H1 (cell line): ENCODE data around the gene MTFR1L. TPM values are rescaled to one million over a fixed set of nuclear protein-coding genes. Genes with fewer than 3 reads are reported as not detected.

Experiments
- CTCF ChIA-PET: fragments of 300-600 bp; sonication (Branson Sonifier 250); formaldehyde crosslinking; loops from one replicate; lab custom pipeline; 2021; ENCODE audit not compliant: partially characterized antibody; lab: Charles Lee
- POLR2A ChIA-PET: fragments of 300-600 bp; sonication (Branson Sonifier 250); formaldehyde crosslinking; loops from one replicate; lab custom pipeline; 2021; ENCODE audit warnings: inconsistent platforms; ENCODE audit not compliant: partially characterized antibody; lab: Charles Lee
- DNase-seq, 2 experiments: peaks; one replicate each; pipeline versions ENCODE4 v3.0.0 to v3.0.0-alpha.2; 2010 to 2022; ENCODE audit warnings: low spot score in 2 of 2, low read depth in 1 of 2, mixed read lengths in 1 of 2
- FAIRE-seq: peaks from 2 replicates; lab custom pipeline; 2011; peaks lifted over from hg19 to GRCh38; lab: Jason Lieb, UNC
- H2AFZ ChIP-seq: 2 replicates; pipeline ENCODE4 v1.8.1; 2012; ENCODE audit warnings: low read length, inconsistent platforms
- H2AK5ac ChIP-seq: 2 replicates; pipeline ENCODE4 v1.6.1; 2013; ENCODE audit warnings: low read depth, low read length
- H2BK120ac ChIP-seq: replicated peaks from 2 replicates; pipeline ENCODE3; 2013; ENCODE audit warnings: low read depth, low read length, inconsistent platforms
- H2BK12ac ChIP-seq: 2 replicates; pipeline ENCODE4 v1.6.1; 2013; ENCODE audit warnings: low read depth, low read length
- H2BK15ac ChIP-seq: 2 replicates; pipeline ENCODE4 v1.6.1; 2013; ENCODE audit warnings: low read length
- H2BK20ac ChIP-seq: 2 replicates; pipeline ENCODE4 v1.6.1; 2013; ENCODE audit warnings: low read length
- H2BK5ac ChIP-seq: 2 replicates; pipeline ENCODE4 v1.6.1; 2013; ENCODE audit warnings: low read depth, low read length
- H3K14ac ChIP-seq: 2 replicates; pipeline ENCODE4 v1.6.1; 2013; ENCODE audit warnings: inconsistent platforms; ENCODE audit not compliant: insufficient read length
- H3K18ac ChIP-seq: 2 replicates; pipeline ENCODE4 v1.6.1; 2013; ENCODE audit warnings: low read length; ENCODE audit errors: extremely low read depth
- H3K23ac ChIP-seq: 2 replicates; pipeline ENCODE4 v1.6.1; 2013; ENCODE audit warnings: inconsistent platforms; ENCODE audit not compliant: insufficient read length
- H3K23me2 ChIP-seq: 2 replicates; pipeline ENCODE4 v1.6.1; 2013; ENCODE audit warnings: low read depth, low read length
- H3K27ac ChIP-seq: 2 replicates; pipeline ENCODE4 v1.6.1; 2011; ENCODE audit warnings: low read depth, low read length, inconsistent platforms
- H3K27me3 ChIP-seq, 4 experiments: replicated peaks in 1 of 4; 1 replicate in 1 of 4; 2 replicates in 3 of 4; pipeline versions ENCODE4 v1.6.1 to v1.8.1; 2011 to 2013; ENCODE audit warnings: low read length in 3 of 4, mild to moderate bottlenecking in 3 of 4, inconsistent platforms in 2 of 4, mixed read lengths in 2 of 4, moderate library complexity in 1 of 4; ENCODE audit not compliant: control insufficient read depth in 3 of 4, insufficient read depth in 3 of 4; ENCODE audit errors: extremely low read depth in 1 of 4
- H3K36me3 ChIP-seq, 4 experiments: 2 replicates each; pipeline versions ENCODE4 v1.6.1 to v1.8.1; 2011 to 2013; ENCODE audit warnings: mild to moderate bottlenecking in 4 of 4, low read length in 3 of 4, moderate library complexity in 2 of 4, control low read depth in 1 of 4, inconsistent platforms in 1 of 4; ENCODE audit not compliant: insufficient read depth in 4 of 4, control insufficient read depth in 2 of 4
- H3K4ac ChIP-seq: replicated peaks from 2 replicates; pipeline ENCODE3; 2013; ENCODE audit warnings: low read length, low read depth, mixed read lengths, inconsistent platforms; ENCODE audit not compliant: insufficient read length
- H3K4me1 ChIP-seq, 4 experiments: replicated peaks in 1 of 4; 1 replicate in 1 of 4; 2 replicates in 3 of 4; pipeline versions ENCODE4 v1.6.1 to v1.8.1; 2011 to 2013; ENCODE audit warnings: low read length in 3 of 4, inconsistent platforms in 2 of 4, mixed read lengths in 1 of 4; ENCODE audit not compliant: insufficient read depth in 4 of 4, control insufficient read depth in 3 of 4
- H3K4me2 ChIP-seq, 2 experiments: 2 replicates each; pipeline versions ENCODE4 v1.6.1 to v1.8.1; 2011 to 2013; ENCODE audit warnings: low read depth in 2 of 2, low read length in 2 of 2, control low read depth in 1 of 2, inconsistent platforms in 1 of 2, mild to moderate bottlenecking in 1 of 2; ENCODE audit not compliant: insufficient read depth in 1 of 2
- H3K4me3 ChIP-seq, 4 experiments: fragments of 200-600, 300-600 bp in 1 of 4; sonication (generic), shearing (Covaris generic), sonication (Bioruptor Twin) in 1 of 4; 2 replicates each; pipeline versions ENCODE4 v1.5.1 to v1.8.1; 2011 to 2016; ENCODE audit warnings: low read length in 4 of 4, low read depth in 3 of 4, control low read depth in 2 of 4, inconsistent platforms in 2 of 4, mild to moderate bottlenecking in 2 of 4, mixed read lengths in 1 of 4, moderate library complexity in 1 of 4; ENCODE audit not compliant: insufficient read depth in 2 of 4; ENCODE audit errors: extremely low read depth in 1 of 4
- H3K56ac ChIP-seq: replicated peaks from 2 replicates; pipeline ENCODE3; 2013; ENCODE audit warnings: low read depth, mild to moderate bottlenecking, mixed read lengths, low read length, inconsistent platforms; ENCODE audit not compliant: insufficient read length
- H3K79me1 ChIP-seq: 2 replicates; pipeline ENCODE4 v1.6.1; 2013; ENCODE audit warnings: low read depth, low read length, control low read depth
- H3K79me2 ChIP-seq, 2 experiments: 2 replicates each; pipeline versions ENCODE4 v1.6.1 to v1.8.1; 2012 to 2013; ENCODE audit warnings: low read length in 2 of 2, mild to moderate bottlenecking in 2 of 2, inconsistent platforms in 1 of 2; ENCODE audit not compliant: insufficient read depth in 2 of 2, control insufficient read depth in 1 of 2
- H3K9ac ChIP-seq, 4 experiments: replicated peaks in 1 of 4; 1 replicate in 1 of 4; 2 replicates in 3 of 4; pipeline versions ENCODE4 v1.6.1 to v1.8.1; 2011 to 2013; ENCODE audit warnings: low read depth in 3 of 4, low read length in 3 of 4, control low read depth in 2 of 4, mild to moderate bottlenecking in 2 of 4, moderate library complexity in 2 of 4, inconsistent platforms in 1 of 4; ENCODE audit errors: extremely low read depth in 1 of 4
- H3K9me3 ChIP-seq, 2 experiments: 2 replicates each; pipeline versions ENCODE4 v1.6.1 to v1.8.1; 2012 to 2013; ENCODE audit warnings: mild to moderate bottlenecking in 2 of 2, moderate library complexity in 2 of 2, control low read depth in 1 of 2, inconsistent platforms in 1 of 2, low read depth in 1 of 2, low read length in 1 of 2, mixed read lengths in 1 of 2; ENCODE audit not compliant: insufficient read depth in 2 of 2
- H4K20me1 ChIP-seq, 2 experiments: replicated peaks in 1 of 2; 2 replicates each; pipeline versions ENCODE3 to v1.8.1; 2011 to 2013; ENCODE audit warnings: inconsistent platforms in 2 of 2, low read length in 2 of 2, mild to moderate bottlenecking in 1 of 2; ENCODE audit not compliant: insufficient read depth in 2 of 2, control insufficient read depth in 1 of 2
- H4K5ac ChIP-seq: 2 replicates; pipeline ENCODE4 v1.6.1; 2013; ENCODE audit warnings: low read length, low read depth, mixed read lengths, inconsistent platforms; ENCODE audit not compliant: insufficient read length
- H4K8ac ChIP-seq: 2 replicates; pipeline ENCODE4 v1.8.0; 2013; ENCODE audit warnings: mild to moderate bottlenecking, moderate library complexity, low read length, inconsistent platforms; ENCODE audit not compliant: insufficient read depth; ENCODE audit errors: extremely low read depth
- H4K91ac ChIP-seq: replicated peaks from 2 replicates; pipeline ENCODE3; 2013; ENCODE audit warnings: low read length, mixed read lengths, inconsistent platforms; ENCODE audit not compliant: insufficient read length
- WGBS, 2 experiments: shearing (Covaris generic) in 1 of 2; methylation state at CpG; one replicate each; pipeline versions ENCODE4 v1.1.6 to v1.1.7; 2013 to 2015; ENCODE audit warnings: low lambda C conversion rate in 2 of 2, mixed read lengths in 2 of 2, inconsistent platforms in 1 of 2, low coverage in 1 of 2, missing lambda C conversion rate in 1 of 2; ENCODE audit not compliant: insufficient replicate concordance in 2 of 2, insufficient coverage in 1 of 2, insufficient read length in 1 of 2; ENCODE audit errors: extremely low coverage in 1 of 2, missing lambda C conversion rate in 1 of 2; 5-methylcytosine and 5-hydroxymethylcytosine counted together
- polyA plus RNA-seq, 7 experiments: library from polyadenylated mRNA; depleted of rRNA in 3 of 7; stranded (reverse) in 5 of 7; unstranded in 2 of 7; fragments of >200 nt in 5 of 7; fragments of 200-250 nt in 2 of 7; gene quantifications; 1 replicate in 5 of 7; 2 replicates in 1 of 7; 4 replicates in 1 of 7; pipeline versions ENCODE4 v1.2.1 to v1.2.3, GENCODE V29; 2011 to 2013; ENCODE audit warnings: missing spikeins in 2 of 7, mixed read lengths in 2 of 7
- total RNA-seq: library from RNA; stranded (reverse); fragmentation: NEBNext Ultra II Directional; extraction: Animal tissue kit (Norgen Biotek cat#: 25700); gene quantifications from 2 replicates; pipeline ENCODE4 v1.2.1, GENCODE V29; 2021

MTFR1L gene
- total and polyA plus RNA-seq, 2 of the 8 experiments (the other 6 are each of a cell fraction or from before 2014, with no cell fraction given) = 20.8 to 23.1 TPM

DNA sequence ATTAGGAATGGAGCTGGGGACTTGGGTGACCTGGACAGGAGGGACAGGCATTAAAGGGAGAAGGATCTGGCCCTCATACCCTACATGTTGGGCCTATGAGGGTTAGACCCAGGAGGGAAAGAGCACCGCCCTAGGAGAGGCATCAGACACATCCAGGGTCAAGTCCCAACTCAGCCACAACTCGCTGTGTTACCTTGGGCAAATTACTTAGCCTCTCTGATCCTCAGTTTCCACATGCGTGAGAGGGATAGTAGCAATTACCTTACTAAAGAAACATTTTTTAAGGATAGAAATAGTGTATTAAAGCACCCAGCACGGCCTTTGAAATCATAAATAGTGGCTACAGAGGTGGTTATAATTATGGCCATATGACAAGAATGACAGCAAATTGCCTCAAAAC lies 39.9 kb upstream of the MTFR1L start:
- Histone ChIP-seq H2AK5ac (no peak overlapping the region; the same call in 1 of the 2 replicates), H3K56ac (no peak overlapping the region), H3K27me3 (no peaks in the 10 kb centered on the region; a peak in 1 of 7 replicates), H3K23ac (no peak overlapping the region), H2BK20ac (0 out of 2 replicates have a peak overlapping the region, but pooled peaks have one; percentile 48), H3K27ac (no peak overlapping the region), H2BK15ac (peak overlapping the region; percentile 55; the same call in 1 of the 2 replicates), H3K18ac (peak overlapping the region; percentile 75; the same call in 1 of the 2 replicates), H2BK120ac (no peak overlapping the region), H2BK5ac (no peak overlapping the region; the same call in 1 of the 2 replicates), H2BK12ac (peak overlapping the region; percentile 88; the same call in 1 of the 2 replicates), H3K79me2 (no peaks in the 10 kb centered on the region), H2AFZ (no peak overlapping the region), H3K9me3 (no peaks in the 10 kb centered on the region), H3K14ac (no peak overlapping the region), H3K79me1 (no peaks in the 10 kb centered on the region), H4K91ac (peak overlapping the region; percentile 75), H3K4me1 (peaks cover 6 to 28% (median 24%) of the 10 kb centered on the region in 4 experiments), H4K8ac (no peak overlapping the region), H3K9ac (no peak overlapping the region), H3K4me2 (peak overlapping the region; percentile 22 to 36; a peak in 2 of 4 replicates), H3K36me3 (no peaks in the 10 kb centered on the region; a peak in 1 of 8 replicates), H3K23me2 (no peaks in the 10 kb centered on the region), H3K4me3 (0 out of 8 replicates have a peak overlapping the region, but pooled peaks of 1 of the 4 experiments have one; percentile 0), H3K4ac (peak overlapping the region; percentile 28), H4K20me1 (no peaks in the 10 kb centered on the region), H4K5ac (no peak overlapping the region)
- CTCF ChIA-PET = interaction anchor here (0.7 to 3.9 kb wide), 11 partner anchors 14 to 254 kb away, joined by 3 to 18 read pairs (median 5); no protein-coding TSS in a partner anchor
- DNase-seq (no peak), FAIRE-seq (no peak)
- POLR2A ChIA-PET = interaction anchor here (0.9 to 1.5 kb wide), 5 partner anchors 8 to 21 kb away, joined by 3 to 5 read pairs (median 5); partner anchors contain the start of gene SELENON
- WGBS, 2 experiments = 70% methylated on average over 4 of the region's 4 CpGs; no CpG with 5 or more reads in 1 of the 2 experiments
